Lower leg skin (tissue), 3 donors: ENCODE measurements around the gene GRIA1.

Source experiments
- POLR2A ChIP-seq, 2 donors: fragments of 450-650 bp; IDR thresholded peaks; one replicate each; pipeline ENCODE4 v1.6.1; 2016 to 2017; ENCODE audit warnings: antibody characterized with exemption in 2 of 2, mild to moderate bottlenecking in 1 of 2, moderate library complexity in 1 of 2
- TF ChIP-seq, protein P1 (sequence below), 3 donors: fragments of 450-650 bp; IDR thresholded peaks; one replicate each; pipeline ENCODE4 v1.5.1; 2016; ENCODE audit warnings: antibody characterized with exemption in 3 of 3, mild to moderate bottlenecking in 3 of 3, moderate library complexity in 2 of 3

DNA sequence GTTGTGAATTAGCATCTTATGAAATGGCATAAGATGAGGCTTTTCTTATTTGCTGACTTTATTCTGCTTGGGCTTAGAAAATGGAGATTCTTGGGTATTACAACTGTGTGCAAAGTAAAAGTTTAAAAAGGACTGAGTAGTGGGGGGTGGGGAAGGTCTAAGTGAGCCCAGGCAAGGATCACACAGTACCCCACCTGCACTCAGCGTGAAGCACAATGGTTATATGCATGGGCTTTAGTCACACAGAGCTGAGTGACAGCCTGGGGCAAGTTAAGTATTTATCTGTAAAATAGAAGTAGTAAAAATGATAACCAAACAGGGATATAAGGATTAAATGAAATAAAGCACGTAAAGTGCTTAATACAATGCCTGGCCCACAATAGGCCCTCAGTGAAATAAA lies 300.9 kb downstream of the GRIA1 start:
- TF ChIP-seq, protein P1, sequence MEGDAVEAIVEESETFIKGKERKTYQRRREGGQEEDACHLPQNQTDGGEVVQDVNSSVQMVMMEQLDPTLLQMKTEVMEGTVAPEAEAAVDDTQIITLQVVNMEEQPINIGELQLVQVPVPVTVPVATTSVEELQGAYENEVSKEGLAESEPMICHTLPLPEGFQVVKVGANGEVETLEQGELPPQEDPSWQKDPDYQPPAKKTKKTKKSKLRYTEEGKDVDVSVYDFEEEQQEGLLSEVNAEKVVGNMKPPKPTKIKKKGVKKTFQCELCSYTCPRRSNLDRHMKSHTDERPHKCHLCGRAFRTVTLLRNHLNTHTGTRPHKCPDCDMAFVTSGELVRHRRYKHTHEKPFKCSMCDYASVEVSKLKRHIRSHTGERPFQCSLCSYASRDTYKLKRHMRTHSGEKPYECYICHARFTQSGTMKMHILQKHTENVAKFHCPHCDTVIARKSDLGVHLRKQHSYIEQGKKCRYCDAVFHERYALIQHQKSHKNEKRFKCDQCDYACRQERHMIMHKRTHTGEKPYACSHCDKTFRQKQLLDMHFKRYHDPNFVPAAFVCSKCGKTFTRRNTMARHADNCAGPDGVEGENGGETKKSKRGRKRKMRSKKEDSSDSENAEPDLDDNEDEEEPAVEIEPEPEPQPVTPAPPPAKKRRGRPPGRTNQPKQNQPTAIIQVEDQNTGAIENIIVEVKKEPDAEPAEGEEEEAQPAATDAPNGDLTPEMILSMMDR (IDR thresholded peaks at IDR 0.05): no peak
- no peak for TF ChIP-seq POLR2A (IDR thresholded peaks at IDR 0.05)
